T-helper 2 cell treated with Interferon-gamma antibody and Interleukin-4, amounts not matched to agents 5 μg/mL and 100 μg/mL, for 36 hours (primary cell): ENCODE results near the gene DENND5A.
"Not testable (repeated sequence)": the region's sequence is repeated elsewhere in the genome, so short reads cannot be mapped to it uniquely, and the experiment has no call there.

Experiments used
- DNase-seq: peaks from one replicate; pipeline ENCODE4 v3.0.0; 2021; ENCODE audit warnings: low spot score
- H3K27ac Mint-ChIP-seq: one replicate; pipeline ENCODE4 v1.8.0; 2021; ENCODE audit warnings: mild to moderate bottlenecking, mixed read lengths
- H3K27me3 Mint-ChIP-seq: one replicate; pipeline ENCODE4 v1.8.0; 2021; ENCODE audit warnings: low read depth, mixed read lengths
- H3K36me3 Mint-ChIP-seq: one replicate; pipeline ENCODE4 v1.8.0; 2021; ENCODE audit warnings: low read depth, mixed read lengths
- H3K4me1 Mint-ChIP-seq: one replicate; pipeline ENCODE4 v1.8.0; 2021; ENCODE audit warnings: low read depth, mixed read lengths
- H3K4me3 Mint-ChIP-seq: one replicate; pipeline ENCODE4 v1.8.0; 2022; ENCODE audit warnings: mild to moderate bottlenecking, moderate library complexity, mixed read lengths
- H3K9me3 Mint-ChIP-seq: one replicate; pipeline ENCODE4 v1.8.0; 2021; ENCODE audit warnings: mixed read lengths

DENND5A gene

GRCh38 chr11:9190326-9191016, 74.7 kb downstream of the DENND5A start:
- not testable (repeated sequence) for H3K27ac Mint-ChIP-seq, H3K27me3 Mint-ChIP-seq, H3K4me1 Mint-ChIP-seq, H3K9me3 Mint-ChIP-seq, H3K4me3 Mint-ChIP-seq, DNase-seq
- peaks cover 40% of the 10 kb centered on the region for H3K36me3 Mint-ChIP-seq

- not testable (repeated sequence) for DNase-seq
Measured at GRCh38 chr11:9188860-9189259, 76.3 kb downstream of the DENND5A start.

GRCh38 chr11:9187616-9188015, 77.5 kb downstream of the DENND5A start:
- H3K27ac Mint-ChIP-seq, result no peak overlapping the region
- no peak overlapping the region for H3K4me3 Mint-ChIP-seq
- H3K27me3 Mint-ChIP-seq, result no peaks in the 10 kb centered on the region
- H3K9me3 Mint-ChIP-seq, result peaks cover 4% of the 10 kb centered on the region
- DNase-seq, result no peak
- H3K4me1 Mint-ChIP-seq, result no peaks in the 10 kb centered on the region
- peaks cover 28% of the 10 kb centered on the region for H3K36me3 Mint-ChIP-seq

More at GRCh38 chr11:9188860-9189259, 76.3 kb downstream of the DENND5A start:
- H3K4me3 Mint-ChIP-seq, H3K27me3 Mint-ChIP-seq, H3K9me3 Mint-ChIP-seq, H3K27ac Mint-ChIP-seq, H3K4me1 Mint-ChIP-seq: not testable (repeated sequence)
- peaks cover 38% of the 10 kb centered on the region for H3K36me3 Mint-ChIP-seq

GRCh38 chr11:9184516-9184915, 80.6 kb downstream of the DENND5A start:
- DNase-seq, result no peak
- Mint-ChIP-seq H3K27me3 (no peaks in the 10 kb centered on the region), H3K36me3 (peaks cover 11% of the 10 kb centered on the region), H3K27ac (no peak overlapping the region), H3K9me3 (no peaks in the 10 kb centered on the region), H3K4me1 (peaks cover 6% of the 10 kb centered on the region), H3K4me3 (no peak overlapping the region)

- no peak for DNase-seq
- Mint-ChIP-seq H3K4me3 (no peak overlapping the region), H3K36me3 (peaks cover 21% of the 10 kb centered on the region), H3K4me1 (peaks cover 6% of the 10 kb centered on the region), H3K27me3 (no peaks in the 10 kb centered on the region), H3K27ac (no peak overlapping the region), H3K9me3 (no peaks in the 10 kb centered on the region)
Measured at GRCh38 chr11:9182180-9182871, 82.8 kb downstream of the DENND5A start.

- DNase-seq, result no peak
- peaks cover 6% of the 10 kb centered on the region for H3K4me1 Mint-ChIP-seq
- no peak overlapping the region for H3K27ac Mint-ChIP-seq
- peaks cover 30% of the 10 kb centered on the region for H3K36me3 Mint-ChIP-seq
- H3K4me3 Mint-ChIP-seq, result no peak overlapping the region
- no peaks in the 10 kb centered on the region for H3K27me3 Mint-ChIP-seq
- no peaks in the 10 kb centered on the region for H3K9me3 Mint-ChIP-seq
Measured at GRCh38 chr11:9180784-9181183, 84.4 kb downstream of the DENND5A start.

GRCh38 chr11:9179141-9179540, 86.0 kb downstream of the DENND5A start:
- H3K4me1 Mint-ChIP-seq, result peaks cover 6% of the 10 kb centered on the region
- no peaks in the 10 kb centered on the region for H3K9me3 Mint-ChIP-seq
- H3K27me3 Mint-ChIP-seq, result no peaks in the 10 kb centered on the region
- no peak overlapping the region for H3K27ac Mint-ChIP-seq
- peaks cover 42% of the 10 kb centered on the region for H3K36me3 Mint-ChIP-seq
- no peak for DNase-seq
- no peak overlapping the region for H3K4me3 Mint-ChIP-seq

GRCh38 chr11:9178716-9179115, 86.4 kb downstream of the DENND5A start:
- no peak for DNase-seq
- no peaks in the 10 kb centered on the region for H3K27me3 Mint-ChIP-seq
- H3K9me3 Mint-ChIP-seq, result no peaks in the 10 kb centered on the region
- peaks cover 6% of the 10 kb centered on the region for H3K4me1 Mint-ChIP-seq
- H3K36me3 Mint-ChIP-seq, result peaks cover 43% of the 10 kb centered on the region
- H3K4me3 Mint-ChIP-seq, result no peak overlapping the region
- no peak overlapping the region for H3K27ac Mint-ChIP-seq

- Mint-ChIP-seq H3K4me3 (no peak overlapping the region), H3K36me3 (peaks cover 52% of the 10 kb centered on the region), H3K9me3 (peaks cover 6% of the 10 kb centered on the region), H3K27ac (no peak overlapping the region), H3K4me1 (peaks cover 6% of the 10 kb centered on the region), H3K27me3 (no peaks in the 10 kb centered on the region)
- DNase-seq, result no peak
Measured at GRCh38 chr11:9177438-9178091, 87.6 kb downstream of the DENND5A start.

GRCh38 chr11:9176550-9176949, 88.6 kb downstream of the DENND5A start:
- Mint-ChIP-seq H3K4me1 (peaks cover 4% of the 10 kb centered on the region), H3K9me3 (peaks cover 16% of the 10 kb centered on the region), H3K27ac (no peak overlapping the region), H3K27me3 (no peaks in the 10 kb centered on the region), H3K4me3 (no peak overlapping the region), H3K36me3 (peaks cover 60% of the 10 kb centered on the region)
- DNase-seq, result no peak

- Mint-ChIP-seq H3K27me3 (no peaks in the 10 kb centered on the region), H3K27ac (no peak overlapping the region), H3K4me3 (no peak overlapping the region), H3K4me1 (peaks cover 3% of the 10 kb centered on the region), H3K36me3 (peaks cover 62% of the 10 kb centered on the region), H3K9me3 (peaks cover 16% of the 10 kb centered on the region)
- DNase-seq, result no peak
Measured at GRCh38 chr11:9176136-9176535, 89.0 kb downstream of the DENND5A start.

- H3K9me3 Mint-ChIP-seq, result peaks cover 16% of the 10 kb centered on the region
- DNase-seq, result no peak
- no peak overlapping the region for H3K27ac Mint-ChIP-seq
- no peak overlapping the region for H3K4me3 Mint-ChIP-seq
- peaks cover 67% of the 10 kb centered on the region for H3K36me3 Mint-ChIP-seq
- H3K27me3 Mint-ChIP-seq, result no peaks in the 10 kb centered on the region
- H3K4me1 Mint-ChIP-seq, result peaks cover 15% of the 10 kb centered on the region
Measured at GRCh38 chr11:9172389-9172788, 92.8 kb downstream of the DENND5A start.

GRCh38 chr11:9170450-9170849, 94.7 kb downstream of the DENND5A start:
- no peak overlapping the region for H3K4me3 Mint-ChIP-seq
- peaks cover 63% of the 10 kb centered on the region for H3K36me3 Mint-ChIP-seq
- H3K27me3 Mint-ChIP-seq, result no peaks in the 10 kb centered on the region
- no peak for DNase-seq
- no peak overlapping the region for H3K27ac Mint-ChIP-seq
- H3K9me3 Mint-ChIP-seq, result peaks cover 16% of the 10 kb centered on the region
- H3K4me1 Mint-ChIP-seq, result peaks cover 20% of the 10 kb centered on the region

- DNase-seq, result no peak
- Mint-ChIP-seq H3K27ac (peak overlapping the region; percentile 19), H3K27me3 (no peaks in the 10 kb centered on the region), H3K9me3 (peaks cover 16% of the 10 kb centered on the region), H3K36me3 (peaks cover 59% of the 10 kb centered on the region), H3K4me3 (no peak overlapping the region), H3K4me1 (peaks cover 20% of the 10 kb centered on the region)
Measured at GRCh38 chr11:9169595-9170295, 95.4 kb downstream of the DENND5A start.
